HG02642 (cell line): ENCODE data around the gene EME1.
A peak's percentile ranks its signal among the peaks of the same experiment; 100 is the strongest.
"Not testable (repeated sequence)": the region's sequence is repeated elsewhere in the genome, so short reads cannot be mapped to it uniquely, and the experiment has no call there.

Source experiments
- ATAC-seq: cut with Tn5 transposase; IDR thresholded peaks from one replicate; pipeline ENCODE4 v1.9.1; 2021; ENCODE audit warnings: mild to moderate bottlenecking; ENCODE audit not compliant: unreplicated experiment, poor library complexity

Gene EME1

DNA sequence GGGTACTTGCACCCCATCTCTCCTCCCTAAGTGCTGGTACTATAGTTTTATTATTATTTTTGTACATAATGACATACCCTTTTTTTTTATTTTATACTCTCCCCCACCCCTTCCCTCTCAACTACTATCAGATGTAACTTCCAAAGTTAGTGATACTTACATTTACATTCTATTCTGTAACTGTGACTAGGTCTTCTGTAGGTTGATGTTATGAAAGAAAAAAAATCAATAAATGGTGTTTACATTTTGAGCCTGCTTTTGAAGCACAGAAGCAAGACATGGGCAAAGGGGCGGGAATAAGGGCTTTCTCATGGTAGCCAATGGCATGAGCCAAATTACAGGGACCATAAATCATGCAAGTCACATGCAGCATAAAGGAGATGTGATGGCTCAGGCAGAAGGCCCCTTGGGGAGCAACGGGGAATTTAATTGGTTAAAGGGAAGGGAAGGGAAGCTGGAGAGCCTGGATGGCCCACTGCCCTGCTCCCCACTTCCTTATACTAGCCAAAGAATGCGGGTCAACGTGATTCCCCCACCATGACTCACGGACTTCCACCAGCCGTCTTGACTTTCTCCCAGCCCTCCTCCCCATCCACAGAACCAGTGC lies 50.6 kb downstream of the EME1 start:
- no peak for ATAC-seq

DNA sequence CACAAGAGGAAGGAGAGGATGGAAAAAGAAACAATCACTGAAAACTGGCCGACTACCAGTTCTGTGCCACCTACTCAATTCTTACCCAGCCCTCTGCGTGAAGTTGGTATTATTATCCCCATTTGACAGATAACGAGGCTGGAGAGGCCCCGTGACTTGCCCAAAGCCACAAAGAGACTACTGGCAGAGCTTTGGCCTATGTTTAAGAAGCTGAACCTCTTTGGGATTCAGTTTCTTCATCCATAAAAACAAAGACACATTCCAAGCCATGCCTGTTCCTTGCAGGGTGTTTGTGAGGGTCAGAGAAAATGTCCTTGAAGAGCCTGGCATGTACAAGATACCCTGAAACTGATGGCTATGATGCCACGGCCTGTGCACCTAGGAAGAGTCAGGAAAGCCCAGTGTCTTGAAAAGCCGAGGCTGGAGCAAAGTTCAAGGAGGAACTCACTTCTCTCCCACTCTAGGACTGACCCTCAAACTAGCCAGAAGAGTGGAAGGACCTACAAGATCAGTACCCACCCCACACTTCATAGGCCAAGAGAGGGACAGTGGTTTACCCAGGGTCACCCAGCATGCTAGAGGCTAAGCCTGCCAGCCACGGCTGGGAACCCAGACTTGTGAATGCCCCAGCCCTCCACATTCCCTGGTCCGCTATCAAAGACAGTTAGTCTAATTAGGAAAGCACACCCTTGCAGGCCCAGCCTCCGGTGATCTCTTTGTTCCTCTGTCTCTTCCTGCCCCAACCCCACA lies 51.4 kb downstream of the EME1 start:
- no peak for ATAC-seq

DNA sequence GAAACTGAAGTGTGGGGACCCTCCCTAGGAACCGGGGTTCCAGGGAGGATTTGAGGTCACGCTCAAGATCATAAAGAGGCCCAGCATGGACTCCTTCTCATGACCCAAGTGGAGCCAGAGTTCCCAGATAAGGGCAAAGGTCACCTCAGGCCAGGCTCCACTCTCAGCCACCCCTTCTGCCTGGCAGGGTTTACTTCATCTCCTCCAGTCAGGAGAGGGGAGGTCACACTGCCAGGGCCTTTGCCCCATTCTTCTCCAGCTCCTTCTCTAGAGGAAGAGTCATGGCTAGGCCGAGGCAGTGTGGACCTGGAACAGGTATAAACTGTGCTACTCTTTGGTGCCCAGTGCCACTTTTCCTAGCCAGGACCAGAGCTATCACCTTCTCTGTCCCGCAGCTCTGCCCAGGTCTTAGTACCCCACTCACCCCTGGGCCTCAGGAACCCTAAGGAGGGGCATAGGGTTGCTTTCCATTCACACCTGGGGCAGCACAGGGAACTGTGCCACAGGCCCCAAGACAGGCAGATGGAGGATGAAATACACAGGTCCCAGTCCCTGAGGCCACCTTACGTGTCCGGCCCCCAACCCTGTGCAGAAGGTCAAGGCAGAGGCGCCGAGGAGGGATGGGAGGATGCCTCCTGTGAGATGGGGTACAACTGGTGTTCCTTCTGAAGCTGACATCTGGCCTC lies 52.1 kb downstream of the EME1 start:
- ATAC-seq: peak; percentile 7

DNA sequence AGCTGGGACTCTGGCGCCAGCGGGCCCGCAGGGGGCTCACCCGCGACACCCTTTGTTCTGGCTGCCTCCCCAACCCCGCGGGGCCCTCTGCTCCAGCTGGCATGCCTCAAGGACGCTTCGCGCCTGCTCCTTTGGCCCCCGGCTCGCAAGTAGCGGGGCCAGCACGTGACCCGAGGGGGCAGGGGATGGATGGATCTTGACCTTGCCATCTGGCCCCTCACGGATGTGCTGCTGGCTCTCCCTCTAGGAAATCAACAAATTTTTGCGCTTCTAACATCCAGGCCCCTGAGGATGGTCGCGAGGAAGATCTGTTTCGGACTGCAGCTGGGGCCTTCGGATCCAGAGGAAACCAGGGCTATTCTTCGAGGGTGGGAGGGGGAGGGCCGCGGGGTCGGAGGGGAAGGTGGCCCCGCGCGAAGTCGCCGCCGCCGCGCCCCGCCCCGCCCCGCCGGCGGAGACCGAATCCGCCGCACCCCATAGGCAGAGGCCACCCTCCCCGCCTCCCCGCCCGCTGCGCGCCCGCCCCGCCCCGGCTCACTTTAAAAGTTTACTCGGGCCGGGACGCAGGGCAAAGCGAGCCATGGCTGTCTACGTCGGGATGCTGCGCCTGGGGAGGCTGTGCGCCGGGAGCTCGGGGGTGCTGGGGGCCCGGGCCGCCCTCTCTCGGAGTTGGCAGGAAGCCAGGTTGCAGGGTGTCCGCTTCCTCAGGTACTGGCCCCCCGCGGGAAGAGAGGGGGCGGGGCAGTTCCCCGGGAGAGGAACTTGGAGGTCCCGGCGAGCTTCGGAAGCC lies 52.8 kb downstream of the EME1 start, which contains the start of gene ACSF2:
Gene ACSF2 (plus strand): TSS at position 537 of the 790 bp plus-strand sequence. CDS start 44 bp downstream, at position 581.
- peak; percentile 64 for ATAC-seq

DNA sequence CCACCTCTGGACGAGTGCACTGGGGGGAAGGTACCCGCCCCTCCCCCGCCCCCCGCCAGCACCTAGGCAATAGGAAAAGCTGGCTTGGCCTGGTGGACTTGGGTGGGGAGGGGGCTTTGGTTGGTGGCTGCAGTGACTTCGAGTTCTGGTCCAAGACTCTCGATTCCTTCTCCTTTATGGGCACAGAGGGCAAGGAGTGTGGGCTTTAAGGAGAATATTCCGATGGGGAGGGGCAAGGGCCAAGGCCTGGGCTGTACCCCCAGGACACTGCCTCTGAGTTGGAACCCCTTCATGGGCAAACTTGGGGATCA lies 53.4 kb downstream of the EME1 start:
- ATAC-seq: peak; percentile 15

GRCh38 chr17:50426814-50427787 lies 54.1 kb downstream of the EME1 start:
- ATAC-seq: no peak

- not testable (repeated sequence) for ATAC-seq
These were observed 55.1 kb downstream of the EME1 start for GRCh38 chr17:50428126-50428525.

DNA sequence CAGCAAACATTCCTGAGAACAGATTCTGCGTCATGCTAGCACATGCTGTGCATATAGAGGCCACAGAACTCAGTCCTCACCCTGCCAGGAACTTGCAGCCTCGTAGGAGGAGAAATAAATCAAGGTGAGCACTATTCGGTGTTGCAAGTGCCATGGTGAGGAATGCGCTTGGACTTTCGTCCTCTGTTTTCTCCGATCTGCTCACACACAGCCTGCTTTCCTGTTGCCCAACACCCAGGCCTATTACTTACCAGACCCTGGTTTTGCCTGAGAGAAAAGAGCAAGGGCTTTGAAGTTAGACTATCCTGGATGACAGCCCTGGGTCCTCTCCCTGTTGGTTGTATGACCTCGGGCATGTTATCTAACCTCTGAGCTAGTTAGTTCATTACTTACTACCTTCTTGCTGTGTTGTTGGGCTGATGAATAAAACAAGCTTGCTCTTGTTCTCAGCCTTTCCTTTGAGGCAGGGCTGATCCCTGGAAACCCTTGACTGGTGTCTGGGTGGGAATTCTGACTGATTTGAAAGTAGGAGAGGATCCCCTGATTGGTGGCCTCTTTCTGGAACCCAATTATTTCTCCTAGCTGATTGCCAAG lies 55.9 kb downstream of the EME1 start:
- ATAC-seq: no peak

DNA sequence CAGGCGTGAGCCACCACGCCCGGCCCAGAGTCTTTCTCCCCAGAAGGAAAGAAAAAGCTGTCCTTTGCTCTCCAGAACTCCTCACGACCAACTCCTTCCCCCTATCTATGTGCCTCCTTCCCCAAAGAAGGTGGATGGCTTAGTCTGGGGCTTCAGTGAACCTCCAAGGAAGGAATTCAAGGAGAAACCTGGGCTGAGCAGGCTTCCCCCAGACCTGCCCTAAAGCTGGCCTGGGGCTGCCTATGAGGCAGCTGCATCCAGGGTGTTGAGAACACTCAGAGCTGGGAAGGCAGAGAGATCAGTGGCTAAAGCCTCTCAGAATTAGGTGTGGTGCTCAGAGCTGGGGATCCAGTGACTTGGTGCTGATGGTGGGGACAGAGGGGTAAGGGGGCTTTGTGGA lies 56.8 kb downstream of the EME1 start:
- ATAC-seq: no peak
